SH-SY5Y (cell line): ENCODE data around the gene PNPLA2.

Experiments used
- GATA2 ChIP-seq: IDR thresholded peaks from 2 replicates; pipeline ENCODE4 v1.6.1; 2011; ENCODE audit warnings: mild to moderate bottlenecking, low read depth, low read length
- GATA3 ChIP-seq: IDR thresholded peaks from 2 replicates; pipeline ENCODE4 v1.6.1; 2011; ENCODE audit warnings: low read depth, mild to moderate bottlenecking, low read length, moderate library complexity

DNA sequence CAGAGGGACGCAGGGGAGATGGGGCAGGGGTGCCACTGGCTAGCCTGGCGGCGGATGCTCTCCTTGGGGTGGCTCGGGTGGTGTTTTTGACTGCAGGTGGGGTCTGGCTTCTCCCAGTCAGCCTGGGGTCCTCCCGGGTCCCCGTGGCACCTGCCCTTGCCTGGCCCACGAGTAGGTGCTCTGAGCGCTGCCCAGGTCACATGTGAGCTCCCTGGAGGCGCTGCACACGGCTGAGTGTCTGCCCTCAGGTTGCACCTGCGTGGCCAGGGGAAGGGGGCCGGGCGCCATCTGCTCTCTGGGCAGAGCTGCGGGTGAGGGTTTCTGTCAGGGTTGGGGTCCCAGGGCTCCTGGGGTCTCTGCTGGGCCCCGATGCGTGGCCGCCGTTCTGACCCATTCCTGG, 29.2 kb downstream of the PNPLA2 start:
- TF ChIP-seq GATA2 (no peak), GATA3 (no peak)
